Erythroblast (primary cell): Measurements from ENCODE around the gene SMC4.

ENCODE experiments used
- GATA1 ChIP-seq: IDR thresholded peaks from 2 replicates; pipeline ENCODE4 v1.6.1; 2011; ENCODE audit warnings: low read depth, mild to moderate bottlenecking, control low read depth, low read length, moderate library complexity
- POLR2A ChIP-seq: IDR thresholded peaks from 2 replicates; pipeline ENCODE4 v1.6.1; 2011; ENCODE audit warnings: mild to moderate bottlenecking, low read length

- TF ChIP-seq POLR2A: no peak
- TF ChIP-seq GATA1: no peak
Measured at GRCh38 chr3:160479376-160479775, 79.9 kb downstream of the SMC4 start.
